Gastrocnemius medialis (tissue), 4 donors: ENCODE measurements around the gene FBXL17.

Experiments
- CTCF ChIP-seq, 5 experiments: fragments of 450-650 bp in 3 of 5; fragments of 200-600 bp in 2 of 5; sonication (generic) in 2 of 5; IDR thresholded peaks in 4 of 5; conservative IDR thresholded peaks in 1 of 5; 1 replicate in 4 of 5; 2 replicates in 1 of 5; pipeline ENCODE4 v1.5.1; 2016 to 2019; ENCODE audit warnings: antibody characterized with exemption in 5 of 5, mild to moderate bottlenecking in 3 of 5, moderate library complexity in 3 of 5
- POLR2A ChIP-seq, 2 donors: fragments of 450-650 bp; IDR thresholded peaks; one replicate each; pipeline ENCODE4 v1.6.1; 2017; ENCODE audit warnings: antibody characterized with exemption in 2 of 2, mild to moderate bottlenecking in 2 of 2, moderate library complexity in 2 of 2

GRCh38 chr5:107885601-107886000 lies 496.3 kb downstream of the FBXL17 start:
- TF ChIP-seq POLR2A (IDR thresholded peaks at IDR 0.05) (no peak), CTCF (IDR thresholded peaks at IDR 0.05 in 4 of 5, conservative IDR thresholded peaks at IDR 0.05 in 1 of 5) (no peak)
